Activated CD8-positive, alpha-beta memory T cell treated with anti-CD3 and anti-CD28 coated beads, Interleukin-2, amount 10 ng/mL, durations not matched to agents 7 days and 5 days (primary cell): ENCODE measurements around the gene CBS. TPM values are rescaled to one million over a fixed set of nuclear protein-coding genes. Genes with fewer than 3 reads are reported as not detected.
"Not testable (repeated sequence)": the region's sequence is repeated elsewhere in the genome, so short reads cannot be mapped to it uniquely, and the experiment has no call there.

Source experiments
- ATAC-seq: fragments of 150-1000 bp; cut with Tn5 transposase; one replicate; pipeline ENCODE4 v1.10.0; 2021; ENCODE audit warnings: moderate library complexity
- CTCF ChIA-PET: fragments of 350-600 bp; sonication (Branson Sonifier 250); formaldehyde crosslinking; loops from one replicate; lab custom pipeline; 2021; ENCODE audit warnings: antibody characterized with exemption; lab: Charles Lee
- DNase-seq: peaks from one replicate; pipeline ENCODE4 v3.0.0-alpha.2; 2020
- H3K27ac Mint-ChIP-seq: one replicate; pipeline ENCODE4 v1.8.0; 2021; ENCODE audit warnings: mild to moderate bottlenecking, mixed read lengths
- H3K27me3 Mint-ChIP-seq: one replicate; pipeline ENCODE4 v1.8.0; 2021; ENCODE audit warnings: mixed read lengths
- H3K36me3 Mint-ChIP-seq: one replicate; pipeline ENCODE4 v1.8.0; 2021; ENCODE audit warnings: mild to moderate bottlenecking, mixed read lengths
- H3K4me1 Mint-ChIP-seq: one replicate; pipeline ENCODE4 v1.8.0; 2021; ENCODE audit warnings: mixed read lengths
- H3K4me3 Mint-ChIP-seq: one replicate; pipeline ENCODE4 v1.8.0; 2021; ENCODE audit warnings: mild to moderate bottlenecking, moderate library complexity, mixed read lengths
- H3K9me3 Mint-ChIP-seq: one replicate; pipeline ENCODE4 v1.8.0; 2022; ENCODE audit warnings: low read depth, mixed read lengths
- total RNA-seq, 2 experiments: library from RNA; stranded (reverse); gene quantifications; one replicate each; pipeline ENCODE4 v1.2.3, GENCODE V29; 2021

CBS gene
- total RNA-seq, 2 experiments from 2014 or later, result 12.0 to 23.3 TPM

DNA sequence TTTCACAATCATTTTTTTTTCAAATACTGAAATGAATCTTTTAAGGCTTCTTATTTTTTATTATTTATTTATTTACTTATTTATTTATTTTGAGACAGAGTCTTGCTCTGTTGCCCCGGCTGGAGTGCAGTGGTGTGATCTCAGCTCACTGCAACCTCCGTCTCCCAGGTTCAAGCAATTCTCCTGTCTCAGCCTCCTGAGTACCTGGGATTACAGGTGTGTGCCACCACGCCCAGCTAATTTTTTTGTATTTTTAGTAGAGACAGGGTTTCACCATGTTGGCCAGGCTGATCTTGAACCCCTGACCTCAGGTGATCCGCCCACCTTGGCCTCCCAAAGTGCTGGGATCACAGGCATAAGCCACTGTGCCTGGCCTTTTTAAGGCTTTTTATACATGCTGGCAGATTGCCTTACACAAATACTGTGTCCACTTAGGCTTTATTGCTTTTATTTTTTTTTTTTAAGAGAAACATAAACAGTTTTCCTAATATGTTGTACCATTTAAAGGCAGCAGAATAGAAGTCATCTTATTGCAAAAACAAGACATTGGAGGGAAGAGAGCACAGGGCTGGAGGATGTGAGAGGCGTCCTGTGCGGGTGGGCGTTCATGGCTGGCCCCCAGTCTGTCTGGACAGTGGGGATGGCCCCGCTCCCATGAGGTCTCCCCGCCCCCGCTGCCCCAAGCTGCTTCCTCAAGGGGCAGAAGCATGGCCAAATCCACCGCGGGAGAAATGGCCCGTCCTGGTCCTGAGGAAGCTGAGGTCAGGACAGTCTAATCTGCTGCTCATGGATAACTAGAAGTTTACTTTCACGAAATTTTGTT is 69.4 kb downstream of the CBS start:
- H3K4me1 Mint-ChIP-seq, H3K4me3 Mint-ChIP-seq, H3K27ac Mint-ChIP-seq, H3K9me3 Mint-ChIP-seq, CTCF ChIA-PET, DNase-seq, H3K27me3 Mint-ChIP-seq, ATAC-seq: not testable (repeated sequence)
- peaks cover 25% of the 10 kb centered on the region for H3K36me3 Mint-ChIP-seq

GRCh38 chr21:43005635-43006034 is 70.0 kb downstream of the CBS start:
- Mint-ChIP-seq H3K27ac (no peak overlapping the region), H3K4me1 (peaks cover 2% of the 10 kb centered on the region), H3K36me3 (peaks cover 27% of the 10 kb centered on the region), H3K27me3 (no peaks in the 10 kb centered on the region), H3K9me3 (peaks cover 6% of the 10 kb centered on the region), H3K4me3 (no peak overlapping the region)
- DNase-seq, result no peak
- CTCF ChIA-PET, result no interaction called here
- no peak for ATAC-seq

- Mint-ChIP-seq H3K36me3 (peaks cover 31% of the 10 kb centered on the region), H3K4me3 (no peak overlapping the region), H3K4me1 (peaks cover 2% of the 10 kb centered on the region), H3K27me3 (no peaks in the 10 kb centered on the region), H3K27ac (no peak overlapping the region), H3K9me3 (peaks cover 10% of the 10 kb centered on the region)
- DNase-seq (no peak), ATAC-seq (no peak)
- CTCF ChIA-PET, result no interaction called here
Observed at GRCh38 chr21:43004926-43005325, 70.7 kb downstream of the CBS start.

Other genes with a start within 250 kb of the CBS start
- 10 to 100 TPM; 39.7 to 43.6 TPM for gene WDR4, start 196.3 kb downstream of the CBS start, total RNA-seq
- gene NDUFV3, start 182.5 kb downstream of the CBS start, total RNA-seq, result 10 to 100 TPM; 27.1 to 31.9 TPM
- not detected for gene ERVH48-1, start 150.2 kb downstream of the CBS start, total RNA-seq
- gene PKNOX1, start 101.3 kb downstream of the CBS start, total RNA-seq, result 10 to 100 TPM; 22.0 to 31.3 TPM
- 10 to 100 TPM; 16.4 to 18.8 TPM for gene U2AF1, start 31.7 kb upstream of the CBS start, total RNA-seq
- gene CRYAA, start 93.2 kb upstream of the CBS start, total RNA-seq, result not detected